Measurements from ENCODE around the gene TESK2. TPM values are rescaled to one million over a fixed set of nuclear protein-coding genes. Genes with fewer than 3 reads are reported as not detected.
A peak's percentile ranks its signal among the peaks of the same experiment; 100 is the strongest.
"Not testable (repeated sequence)": the region's sequence is repeated elsewhere in the genome, so short reads cannot be mapped to it uniquely, and the experiment has no call there.

The TESK2 gene
- total and polyA plus RNA-seq, 2 experiments from 2014 or later, result 1.1 to 1.5 TPM

GRCh38 chr1:45490121-45490625 lies 790 bp downstream of the TESK2 start:
- H3K9ac ChIP-seq, result peak overlapping the region; percentile 74
- H3K4me1 ChIP-seq (ENCODE audit: insufficient read depth), result peaks cover 4% of the 10 kb centered on the region; the same call in 1 of the 2 replicates
- no peaks in the 10 kb centered on the region for H3K36me3 ChIP-seq (ENCODE audit: low read depth)
- no peaks in the 10 kb centered on the region for H3K9me2 ChIP-seq (ENCODE audit: insufficient read depth)
- H3K4me2 ChIP-seq (ENCODE audit: unreplicated experiment), result peak overlapping the region; percentile 94
- no peaks in the 10 kb centered on the region for H4K20me1 ChIP-seq (ENCODE audit: insufficient read depth)
- H3F3A ChIP-seq (ENCODE audit: insufficient read depth), result peaks cover 9% of the 10 kb centered on the region; the same call in 1 of the 2 replicates
- in situ Hi-C loops (cut with MboI), result loop anchor here (5.0 to 10.0 kb wide), 2 partner anchors 143 to 475 kb away; partner anchors contain the start of genes HECTD3 and UROD
- no peaks in the 10 kb centered on the region for H3K79me2 ChIP-seq (ENCODE audit: insufficient read depth)
- H3K4me3 ChIP-seq, result peak overlapping the region; percentile 89
- H2AFZ ChIP-seq, result peak overlapping the region; percentile 92
- no peaks in the 10 kb centered on the region for H3K9me3 ChIP-seq (ENCODE audit: low read depth)
- 4% methylated on average over 15 to 17 of the region's 17 CpGs for WGBS, 2 experiments (ENCODE audit: low coverage in 1 of 2, low lambda C conversion rate in 2 of 2, missing lambda C conversion rate in 2 of 2)
- peak; percentile 62 for DNase-seq
- no peaks in the 10 kb centered on the region for H3K27me3 ChIP-seq (replicated peaks; ENCODE audit: insufficient read depth)
- TF ChIP-seq EZH2 (IDR thresholded peaks at IDR 0.05; ENCODE audit: insufficient read depth, poor library complexity, severe bottlenecking) (no peak), EZH2phosphoT487 (IDR thresholded peaks at IDR 0.05; ENCODE audit: insufficient read depth, low read depth) (no peak)
- H3K27ac ChIP-seq, result no peak overlapping the region

- H3K27me3 ChIP-seq (replicated peaks; ENCODE audit: insufficient read depth); H3F3A ChIP-seq (ENCODE audit: insufficient read depth); H3K36me3 ChIP-seq (ENCODE audit: low read depth); H2AFZ ChIP-seq; H3K9ac ChIP-seq; DNase-seq; H4K20me1 ChIP-seq (ENCODE audit: insufficient read depth); in situ Hi-C loops (cut with MboI); H3K4me2 ChIP-seq (ENCODE audit: unreplicated experiment); H3K9me3 ChIP-seq (ENCODE audit: low read depth); H3K9me2 ChIP-seq (ENCODE audit: insufficient read depth); H3K79me2 ChIP-seq (ENCODE audit: insufficient read depth); H3K4me3 ChIP-seq; H3K27ac ChIP-seq; H3K4me1 ChIP-seq (ENCODE audit: insufficient read depth): not testable (repeated sequence)
- WGBS, 2 experiments (ENCODE audit: low coverage in 1 of 2, low lambda C conversion rate in 2 of 2, missing lambda C conversion rate in 2 of 2), result 84 to 86% methylated on average over 14 of the region's 14 CpGs
Observed at GRCh38 chr1:45489379-45489778, 1.6 kb downstream of the TESK2 start.

GRCh38 chr1:45488666-45489377 lies 2.1 kb downstream of the TESK2 start:
- TF ChIP-seq EZH2phosphoT487 (IDR thresholded peaks at IDR 0.05; ENCODE audit: insufficient read depth, low read depth) (no peak), EZH2 (IDR thresholded peaks at IDR 0.05; ENCODE audit: insufficient read depth, poor library complexity, severe bottlenecking) (no peak)
- no peaks in the 10 kb centered on the region for H3K9me2 ChIP-seq (ENCODE audit: insufficient read depth)
- no peak for DNase-seq
- no peaks in the 10 kb centered on the region for H3K9me3 ChIP-seq (ENCODE audit: low read depth)
- H3K9ac ChIP-seq, result no peak overlapping the region
- H2AFZ ChIP-seq, result no peak overlapping the region
- peaks cover 9% of the 10 kb centered on the region; the same call in 1 of the 2 replicates for H3F3A ChIP-seq (ENCODE audit: insufficient read depth)
- H3K27me3 ChIP-seq (replicated peaks; ENCODE audit: insufficient read depth), result no peaks in the 10 kb centered on the region
- WGBS, 2 experiments (ENCODE audit: low coverage in 1 of 2, low lambda C conversion rate in 2 of 2, missing lambda C conversion rate in 2 of 2), result 85 to 87% methylated on average over 10 of the region's 10 CpGs
- no peaks in the 10 kb centered on the region for H3K79me2 ChIP-seq (ENCODE audit: insufficient read depth)
- in situ Hi-C loops (cut with MboI), result no loop called here
- no peak overlapping the region for H3K27ac ChIP-seq
- peaks cover 4% of the 10 kb centered on the region; the same call in 1 of the 2 replicates for H3K4me1 ChIP-seq (ENCODE audit: insufficient read depth)
- H3K4me2 ChIP-seq (ENCODE audit: unreplicated experiment), result no peak overlapping the region
- H3K4me3 ChIP-seq, result no peak overlapping the region
- no peaks in the 10 kb centered on the region for H3K36me3 ChIP-seq (ENCODE audit: low read depth)
- no peaks in the 10 kb centered on the region for H4K20me1 ChIP-seq (ENCODE audit: insufficient read depth)

DNA sequence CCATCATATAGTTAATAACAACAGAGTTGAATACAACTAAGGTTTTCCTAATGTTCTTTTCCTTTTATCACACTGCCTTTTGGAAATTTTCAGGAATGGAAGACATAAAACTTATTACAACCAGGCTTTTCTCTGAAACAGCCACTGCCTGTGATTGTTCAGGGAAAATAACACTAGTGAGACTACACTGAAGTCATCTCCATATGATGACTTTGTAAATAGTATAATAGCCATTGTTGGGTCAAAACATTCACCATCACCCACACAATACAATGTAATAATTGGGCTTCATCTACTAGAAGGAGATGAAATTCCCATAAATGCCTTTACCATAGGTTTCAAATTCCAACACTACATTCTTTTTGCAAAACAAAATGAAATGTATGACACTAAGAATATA lies 5.0 kb downstream of the TESK2 start:
- Histone ChIP-seq H3K9ac (no peak overlapping the region), H3K4me2 (ENCODE audit: unreplicated experiment) (no peak overlapping the region), H2AFZ (no peak overlapping the region), H3K9me2 (ENCODE audit: insufficient read depth) (no peaks in the 10 kb centered on the region), H3F3A (ENCODE audit: insufficient read depth) (peaks cover 9% of the 10 kb centered on the region; the same call in 1 of the 2 replicates), H3K4me3 (no peak overlapping the region), H4K20me1 (ENCODE audit: insufficient read depth) (no peaks in the 10 kb centered on the region), H3K4me1 (ENCODE audit: insufficient read depth) (peaks cover 4% of the 10 kb centered on the region; the same call in 1 of the 2 replicates), H3K36me3 (ENCODE audit: low read depth) (no peaks in the 10 kb centered on the region), H3K27ac (no peak overlapping the region), H3K27me3 (replicated peaks; ENCODE audit: insufficient read depth) (no peaks in the 10 kb centered on the region), H3K9me3 (ENCODE audit: low read depth) (no peaks in the 10 kb centered on the region), H3K79me2 (ENCODE audit: insufficient read depth) (no peaks in the 10 kb centered on the region)
- TF ChIP-seq EZH2 (IDR thresholded peaks at IDR 0.05; ENCODE audit: insufficient read depth, poor library complexity, severe bottlenecking) (no peak), EZH2phosphoT487 (IDR thresholded peaks at IDR 0.05; ENCODE audit: insufficient read depth, low read depth) (no peak)
- in situ Hi-C loops (cut with MboI), result no loop called here
- DNase-seq, result no peak

Data from GM23248 (cell line).